ENCODE results near the gene RIN3.

RIN3 gene

GRCh38 chr14:92556863-92557543 is 43.4 kb downstream of the RIN3 start:
- no peak for DNase-seq (ENCODE audit: low spot score)

- no peak for DNase-seq (ENCODE audit: low spot score)
These were observed 43.9 kb downstream of the RIN3 start for GRCh38 chr14:92557544-92557912.

- DNase-seq (ENCODE audit: low spot score), result no peak
These were observed 44.7 kb downstream of the RIN3 start for GRCh38 chr14:92558319-92558718.

DNA sequence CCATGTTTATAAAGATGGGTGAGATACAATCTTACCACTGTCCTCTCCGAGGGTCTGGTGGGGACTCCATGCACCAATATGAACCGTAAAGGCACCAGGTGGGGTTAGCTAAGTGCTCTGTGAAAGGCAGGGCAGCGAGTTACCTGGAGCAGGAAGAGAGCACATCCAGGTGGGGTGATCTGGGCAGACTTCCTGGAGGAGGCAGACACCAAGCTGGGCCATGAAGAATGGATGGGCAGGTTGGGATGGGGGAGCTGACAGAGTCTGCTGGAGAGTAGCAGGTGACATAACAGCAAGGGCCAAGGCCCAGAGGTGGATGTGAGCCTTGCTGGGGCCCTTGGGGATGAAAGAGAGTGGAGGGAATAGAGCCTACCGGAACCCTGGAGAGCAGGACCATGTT is 45.9 kb downstream of the RIN3 start:
- DNase-seq (ENCODE audit: low spot score), result no peak

DNA sequence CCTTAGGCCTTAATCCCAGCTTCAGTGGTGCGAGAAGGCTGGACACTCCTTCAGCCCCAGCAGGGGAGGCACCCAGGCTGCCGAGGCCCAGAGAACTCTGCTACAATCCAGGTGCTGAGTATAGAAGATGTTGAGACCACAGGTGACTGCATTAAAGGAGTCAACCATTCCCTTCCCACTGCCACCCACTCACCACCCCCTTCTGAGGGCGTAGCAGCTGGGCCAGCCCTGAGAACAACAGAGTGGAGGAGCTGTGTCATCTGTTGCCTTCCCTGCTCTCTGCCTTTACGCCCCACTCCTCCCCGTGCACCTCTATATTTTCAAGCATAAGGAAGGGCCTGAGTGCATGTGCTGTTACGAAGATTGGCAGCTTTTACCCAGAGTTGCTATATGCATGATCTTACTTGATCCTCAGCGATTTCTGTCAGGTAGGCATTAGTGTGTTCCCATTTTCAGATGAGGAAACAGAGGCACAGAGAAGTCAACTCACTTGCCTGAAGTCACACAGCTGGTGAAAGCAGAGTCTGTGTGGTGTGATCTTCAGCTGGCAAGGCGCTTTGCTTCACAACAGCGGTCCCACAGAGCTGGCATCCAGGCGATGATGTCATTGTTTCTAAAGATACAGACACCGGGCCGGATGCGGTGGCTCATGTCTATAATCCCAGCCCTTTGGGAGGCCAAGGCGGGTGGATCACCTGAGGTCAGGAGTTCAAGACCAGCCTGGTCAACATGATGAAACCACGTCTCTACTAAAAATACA is 46.7 kb downstream of the RIN3 start:
- DNase-seq (ENCODE audit: low spot score), result peak; percentile 45

DNA sequence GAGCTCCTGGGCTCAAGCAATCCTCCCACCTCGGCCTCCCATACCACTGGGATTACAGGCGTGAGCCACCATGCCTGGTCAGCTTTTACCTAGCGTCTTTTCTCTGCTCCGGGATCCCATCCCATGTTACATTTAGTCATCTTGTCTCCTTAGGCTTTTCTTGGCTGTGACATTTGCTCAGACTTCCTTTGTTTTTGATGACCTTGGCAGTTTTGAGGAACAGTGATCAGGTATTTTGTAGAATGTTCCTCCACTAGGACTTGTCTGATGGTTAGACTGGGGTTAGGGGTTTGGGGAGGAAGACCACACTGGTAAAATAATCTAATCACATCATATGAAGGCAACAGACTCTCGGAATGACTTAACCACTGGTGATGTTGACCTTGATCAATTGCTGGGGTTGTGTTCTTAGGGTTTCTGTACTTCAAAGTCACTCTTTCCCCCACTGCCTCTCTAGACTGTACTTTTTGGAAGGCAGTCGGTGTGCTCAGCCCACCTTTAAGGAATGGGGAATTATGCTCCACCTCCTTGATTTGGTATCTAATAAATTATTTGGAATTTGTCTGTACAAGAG is 48.4 kb downstream of the RIN3 start:
- no peak for DNase-seq (ENCODE audit: low spot score)

GRCh38 chr14:92563359-92563758 is 49.8 kb downstream of the RIN3 start:
- DNase-seq (ENCODE audit: low spot score), result no peak

- no peak for DNase-seq (ENCODE audit: low spot score)
These were observed 50.2 kb downstream of the RIN3 start for GRCh38 chr14:92563765-92564285.

GRCh38 chr14:92564344-92565039 is 50.9 kb downstream of the RIN3 start:
- no peak for DNase-seq (ENCODE audit: low spot score)

- DNase-seq (ENCODE audit: low spot score), result no peak
These were observed 51.6 kb downstream of the RIN3 start for GRCh38 chr14:92565040-92565717.

GRCh38 chr14:92565718-92566115 is 52.1 kb downstream of the RIN3 start:
- no peak for DNase-seq (ENCODE audit: low spot score)

DNA sequence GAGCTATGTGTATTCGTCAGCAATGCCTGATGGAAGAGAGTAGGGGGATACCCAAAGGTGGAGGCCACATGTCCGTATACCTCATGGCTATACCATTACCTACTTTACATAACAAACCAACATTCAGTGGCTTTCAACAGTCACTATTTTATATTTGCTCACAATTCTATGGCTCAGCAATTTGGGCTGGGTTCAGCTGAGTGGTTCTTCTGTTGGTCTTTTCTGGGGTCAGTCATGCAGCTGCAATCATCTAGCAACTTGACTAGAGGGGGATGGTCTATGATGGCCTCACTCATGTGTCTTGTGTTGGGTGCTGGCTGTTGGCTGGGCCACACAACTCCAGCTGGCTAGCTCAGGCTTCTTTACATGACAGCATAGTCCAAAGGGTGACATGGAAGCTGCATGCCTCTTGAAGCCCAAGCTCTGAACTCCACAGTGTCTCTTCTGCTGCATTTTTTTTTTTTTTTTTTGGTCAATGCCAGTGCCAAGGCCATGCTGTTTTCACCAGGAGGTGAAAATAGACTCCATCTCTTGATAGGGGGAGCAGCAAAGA is 53.7 kb downstream of the RIN3 start:
- no peak for DNase-seq (ENCODE audit: low spot score)

GRCh38 chr14:92568621-92569479 is 55.3 kb downstream of the RIN3 start:
- no peak for DNase-seq (ENCODE audit: low spot score)

DNA sequence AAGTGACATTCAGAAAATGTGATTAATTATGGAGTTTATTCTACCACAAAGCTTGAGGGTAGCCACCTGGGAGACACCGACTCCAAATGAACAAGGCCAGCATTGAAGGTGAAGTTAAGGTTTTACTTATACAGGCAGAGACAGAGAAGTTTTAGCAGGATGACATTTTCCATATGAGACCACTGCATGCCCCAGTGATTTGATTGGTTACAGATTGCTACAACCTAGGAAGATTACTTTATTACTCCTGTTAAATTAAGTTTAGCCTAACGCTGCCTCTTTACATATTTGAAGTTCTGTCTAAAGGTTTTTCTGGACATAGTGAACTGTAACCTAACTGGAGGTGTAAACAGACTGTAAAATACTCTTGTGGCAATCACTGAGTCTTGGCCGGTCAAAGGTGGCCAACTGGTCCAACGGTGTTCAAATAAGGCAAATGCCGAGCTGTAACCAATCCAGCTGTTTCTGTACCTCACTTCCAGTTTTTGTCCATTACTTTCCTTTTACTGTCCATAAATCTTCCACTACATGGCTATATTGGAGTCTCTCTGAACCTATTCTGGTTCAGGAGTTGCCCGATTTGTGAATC is 57.2 kb downstream of the RIN3 start:
- DNase-seq (ENCODE audit: low spot score), result no peak

GRCh38 chr14:92572050-92572449 is 58.5 kb downstream of the RIN3 start:
- no peak for DNase-seq (ENCODE audit: low spot score)

DNA sequence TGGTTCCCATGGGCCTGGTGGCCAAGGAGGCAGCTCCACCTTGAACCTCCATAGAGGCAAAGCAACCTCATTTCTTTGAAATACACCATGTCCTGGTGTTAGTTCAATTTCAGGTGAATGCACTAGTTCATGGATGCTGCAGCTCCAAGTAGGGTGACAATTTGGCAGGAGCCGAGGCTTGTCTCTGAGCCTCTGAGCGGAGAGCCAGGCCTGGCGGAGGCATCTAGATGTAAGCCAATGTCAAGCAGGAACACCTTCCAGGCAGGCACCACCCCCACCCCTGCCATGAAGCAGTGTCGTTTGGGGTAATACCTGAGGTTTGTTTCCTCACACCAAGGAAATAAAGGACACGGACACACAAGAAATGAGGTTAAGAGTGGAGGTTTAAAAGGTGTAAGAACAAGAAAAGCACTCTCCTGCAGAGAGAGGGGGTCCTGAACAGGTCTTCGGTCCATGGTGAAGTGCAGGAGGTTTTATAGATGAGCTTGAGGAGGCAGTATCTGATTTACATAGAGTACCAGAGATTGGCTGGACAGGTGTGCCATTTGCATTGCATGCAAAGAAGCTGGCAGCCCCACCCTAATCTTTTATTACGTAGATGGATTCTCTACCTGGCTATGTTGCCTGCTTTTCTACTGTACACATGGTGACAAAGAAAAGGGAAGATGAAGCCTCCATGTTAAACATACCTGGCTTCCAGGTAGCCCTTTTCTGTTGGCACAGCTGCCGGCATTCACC is 60.3 kb downstream of the RIN3 start:
- no peak for DNase-seq (ENCODE audit: low spot score)

GRCh38 chr14:92575061-92575747 is 61.6 kb downstream of the RIN3 start:
- DNase-seq (ENCODE audit: low spot score), result no peak

GRCh38 chr14:92575748-92576303 is 62.2 kb downstream of the RIN3 start:
- DNase-seq (ENCODE audit: low spot score), result no peak

DNA sequence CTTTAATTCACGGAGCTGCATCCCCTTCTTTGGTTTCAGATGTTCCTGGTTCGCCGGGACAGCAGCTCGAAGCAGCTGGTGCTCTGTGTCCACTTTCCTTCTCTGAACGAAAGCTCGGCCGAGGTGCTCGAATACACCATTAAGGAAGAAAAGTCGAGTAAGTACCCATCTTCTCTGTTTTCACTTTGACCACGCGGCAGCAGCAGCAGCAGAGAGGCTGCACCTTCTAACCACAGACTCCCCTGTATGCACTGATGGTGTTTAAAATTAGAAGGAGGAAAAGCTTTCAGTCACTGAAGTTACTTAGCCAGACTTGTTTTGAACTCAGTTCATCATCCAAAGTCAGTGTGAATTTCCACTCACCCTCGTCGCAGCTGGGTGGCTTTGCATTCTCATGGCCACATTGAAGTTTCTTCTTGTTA is 63.8 kb downstream of the RIN3 start:
- DNase-seq (ENCODE audit: low spot score), result peak; percentile 47

Measured in CD4-positive, alpha-beta T cell treated with Interleukin-6 at 100 ng/mL for 8 hours (primary cell).